PC-9 (cell line): ENCODE measurements around the gene PARP12.

Experiments used
- CTCF ChIP-seq: fragments of 200-600 bp; sonication (generic); conservative IDR thresholded peaks from 2 replicates; pipeline ENCODE4 v1.6.1; 2017; ENCODE audit warnings: mixed run types, antibody characterized with exemption, mild to moderate bottlenecking, moderate library complexity
- EZH2 ChIP-seq: fragments of 200-600 bp; sonication (generic); IDR thresholded peaks from 2 replicates; pipeline ENCODE4 v1.8.0; 2017; ENCODE audit warnings: antibody characterized with exemption, low read depth

- TF ChIP-seq CTCF (no peak), EZH2 (no peak)
Measured at GRCh38 chr7:140007051-140007690, 55.6 kb downstream of the PARP12 start.
